ENCODE data around the gene RTEL1. TPM values are rescaled to one million over a fixed set of nuclear protein-coding genes. Genes with fewer than 3 reads are reported as not detected.

Gene RTEL1
- total RNA-seq, 1 donor from 2014 or later, result 17.7 TPM

- intact Hi-C loops (cut with DNase I), result no loop called here
- no peak overlapping the region for H3K4me3 ChIP-seq
- H3K4me1 ChIP-seq, result peaks cover 21% of the 10 kb centered on the region
- H3K27me3 ChIP-seq, result no peaks in the 10 kb centered on the region
- TF ChIP-seq POLR2A (IDR thresholded peaks at IDR 0.05) (no peak), CTCF (IDR thresholded peaks at IDR 0.05) (no peak), POLR2AphosphoS5 (IDR thresholded peaks at IDR 0.05; ENCODE audit: insufficient read depth in 1 of 2, low read depth in 1 of 2) (no peak)
- H3K36me3 ChIP-seq, result peaks cover 0 to 18% of the 10 kb centered on the region in 2 donors
- H3K9me3 ChIP-seq, result no peaks in the 10 kb centered on the region
- no peak overlapping the region for H3K27ac ChIP-seq
- DNase-seq (ENCODE audit: extremely low spot score in 2 of 2), result no peak
Measured at GRCh38 chr20:63660622-63661021, 2.5 kb downstream of the RTEL1 start.

GRCh38 chr20:63661108-63661507 is 3.0 kb downstream of the RTEL1 start:
- peaks cover 0 to 22% of the 10 kb centered on the region in 2 donors for H3K36me3 ChIP-seq
- H3K4me1 ChIP-seq, result peaks cover 21% of the 10 kb centered on the region
- H3K27me3 ChIP-seq, result no peaks in the 10 kb centered on the region
- intact Hi-C loops (cut with DNase I), result no loop called here
- no peak for DNase-seq (ENCODE audit: extremely low spot score in 2 of 2)
- H3K9me3 ChIP-seq, result no peaks in the 10 kb centered on the region
- H3K4me3 ChIP-seq, result no peak overlapping the region
- TF ChIP-seq POLR2AphosphoS5 (IDR thresholded peaks at IDR 0.05; ENCODE audit: insufficient read depth in 1 of 2, low read depth in 1 of 2), result no peak
- TF ChIP-seq POLR2A (IDR thresholded peaks at IDR 0.05), result no peak
- no peak for TF ChIP-seq CTCF (IDR thresholded peaks at IDR 0.05)
- no peak overlapping the region for H3K27ac ChIP-seq

DNA sequence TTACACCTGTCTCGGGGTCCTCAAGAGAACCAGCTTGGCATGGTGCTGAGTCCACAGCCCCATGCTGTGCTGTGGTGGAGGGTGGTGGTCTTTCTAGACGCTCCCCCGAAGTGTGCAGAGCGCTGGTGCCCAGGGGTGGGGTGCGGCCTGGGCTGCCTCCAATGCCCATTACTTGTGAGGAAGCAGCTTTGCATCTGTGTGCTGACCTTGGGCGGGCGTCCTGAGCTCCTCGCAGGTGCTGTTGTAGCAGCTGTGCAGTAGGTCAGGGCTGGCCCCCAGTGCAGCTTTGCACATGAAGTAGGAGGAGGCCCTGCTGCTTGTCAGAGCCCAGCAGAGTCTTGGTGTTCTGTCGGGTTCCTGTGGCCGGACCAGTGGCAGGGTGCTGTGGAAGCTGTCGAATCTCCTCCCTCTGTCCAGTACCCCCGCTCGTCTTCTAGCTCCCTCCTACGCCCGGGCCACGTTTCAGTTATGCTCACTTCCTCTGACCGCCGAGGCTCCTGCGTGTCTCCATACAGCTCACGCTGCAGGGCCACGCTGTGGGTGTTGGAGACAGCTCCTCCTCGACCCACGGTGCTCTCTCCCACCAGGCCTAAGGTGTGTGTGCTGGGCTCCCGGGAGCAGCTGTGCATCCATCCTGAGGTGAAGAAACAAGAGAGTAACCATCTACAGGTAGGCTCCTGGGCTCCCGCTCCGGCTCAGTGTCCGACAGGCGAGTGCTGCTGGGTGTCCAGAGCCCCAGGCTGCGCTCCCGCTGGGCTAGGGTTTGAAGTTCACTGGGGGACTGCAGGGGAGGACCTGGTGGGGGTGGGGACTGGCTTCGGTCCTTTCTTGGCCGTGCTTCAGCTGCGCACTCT is 4.1 kb downstream of the RTEL1 start:
- Histone ChIP-seq H3K27ac (no peak overlapping the region), H3K27me3 (no peaks in the 10 kb centered on the region), H3K36me3 (peaks cover 0 to 30% of the 10 kb centered on the region in 2 donors), H3K9me3 (no peaks in the 10 kb centered on the region), H3K4me1 (peaks cover 19% of the 10 kb centered on the region), H3K4me3 (no peak overlapping the region)
- DNase-seq (ENCODE audit: extremely low spot score in 2 of 2), result no peak
- TF ChIP-seq CTCF (IDR thresholded peaks at IDR 0.05), result no peak
- TF ChIP-seq POLR2A (IDR thresholded peaks at IDR 0.05), result no peak
- TF ChIP-seq POLR2AphosphoS5 (IDR thresholded peaks at IDR 0.05; ENCODE audit: insufficient read depth in 1 of 2, low read depth in 1 of 2), result no peak
- intact Hi-C loops (cut with DNase I), result no loop called here

- intact Hi-C loops (cut with DNase I), result no loop called here
- TF ChIP-seq POLR2AphosphoS5 (IDR thresholded peaks at IDR 0.05; ENCODE audit: insufficient read depth in 1 of 2, low read depth in 1 of 2) (no peak), POLR2A (IDR thresholded peaks at IDR 0.05) (no peak)
Measured at GRCh38 chr20:63662813-63663189, 4.7 kb downstream of the RTEL1 start.

GRCh38 chr20:63663332-63664066 is 5.4 kb downstream of the RTEL1 start:
- H3K4me1 ChIP-seq, result peaks cover 11% of the 10 kb centered on the region
- H3K4me3 ChIP-seq, result no peak overlapping the region
- peaks cover 0 to 40% of the 10 kb centered on the region in 2 donors for H3K36me3 ChIP-seq
- intact Hi-C loops (cut with DNase I), result no loop called here
- H3K27ac ChIP-seq, result no peak overlapping the region
- DNase-seq (ENCODE audit: extremely low spot score in 2 of 2), result no peak
- TF ChIP-seq POLR2A (IDR thresholded peaks at IDR 0.05) (no peak), CTCF (IDR thresholded peaks at IDR 0.05) (no peak), POLR2AphosphoS5 (IDR thresholded peaks at IDR 0.05; ENCODE audit: insufficient read depth in 1 of 2, low read depth in 1 of 2) (no peak)
- H3K27me3 ChIP-seq, result no peaks in the 10 kb centered on the region
- H3K9me3 ChIP-seq, result no peaks in the 10 kb centered on the region

More at GRCh38 chr20:63662813-63663189, 4.7 kb downstream of the RTEL1 start:
- no peak for DNase-seq (ENCODE audit: extremely low spot score in 2 of 2)
- no peaks in the 10 kb centered on the region for H3K9me3 ChIP-seq
- no peak overlapping the region for H3K4me3 ChIP-seq
- H3K4me1 ChIP-seq, result peaks cover 13% of the 10 kb centered on the region
- no peaks in the 10 kb centered on the region for H3K27me3 ChIP-seq
- H3K27ac ChIP-seq, result no peak overlapping the region
- peaks cover 0 to 36% of the 10 kb centered on the region in 2 donors for H3K36me3 ChIP-seq
